HG03442 (cell line): ENCODE measurements around the gene CPEB1.

Experiments
- ATAC-seq: cut with Tn5 transposase; IDR thresholded peaks from one replicate; pipeline ENCODE4 v1.9.1; 2021; ENCODE audit warnings: mild to moderate bottlenecking, moderate library complexity; ENCODE audit not compliant: unreplicated experiment

CPEB1 gene

DNA sequence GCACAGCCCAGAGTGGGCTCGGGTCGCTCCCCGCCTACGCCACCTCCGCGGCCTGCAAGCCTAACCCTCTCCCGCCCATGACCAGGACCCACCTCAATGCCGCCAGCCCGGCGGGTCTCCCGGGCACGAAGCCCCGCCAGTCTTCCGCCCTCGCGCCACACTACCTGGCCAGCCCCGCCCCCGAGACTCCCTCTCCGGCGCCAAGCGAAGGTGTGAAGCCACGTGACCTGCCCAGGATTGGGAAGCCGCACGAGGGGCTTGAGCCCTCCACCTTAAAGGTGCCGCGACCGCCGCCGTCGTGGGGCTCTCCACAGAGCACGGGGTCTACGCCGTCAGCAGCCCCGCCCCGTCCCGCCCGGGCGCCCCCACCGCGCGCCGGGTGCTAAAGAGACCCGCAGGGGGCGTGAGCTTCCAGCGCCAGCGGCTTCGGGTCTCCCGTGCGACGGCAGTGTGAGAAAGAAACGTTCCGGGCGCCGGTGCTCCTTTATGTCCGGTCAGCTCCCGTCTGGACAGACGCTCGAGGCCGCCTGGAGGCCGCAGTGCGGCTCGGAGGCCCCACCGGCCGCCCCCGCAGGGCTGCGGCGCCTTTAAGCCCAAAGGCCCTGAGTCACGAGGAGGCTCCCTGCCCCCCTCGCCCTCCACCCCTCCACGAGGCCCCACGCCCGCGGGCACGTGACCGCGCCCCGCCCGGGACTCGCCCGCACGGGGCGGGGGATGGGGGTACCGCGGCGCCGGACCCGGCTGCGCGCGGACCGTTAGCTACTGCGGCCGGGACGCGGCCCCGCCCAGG, at the start of gene CPEB1:
Gene CPEB1, minus strand, starts transcription at position 319 of the 790 bp plus-strand sequence. CDS start 18,904 bp downstream, outside the sequence.
- ATAC-seq = no peak

DNA sequence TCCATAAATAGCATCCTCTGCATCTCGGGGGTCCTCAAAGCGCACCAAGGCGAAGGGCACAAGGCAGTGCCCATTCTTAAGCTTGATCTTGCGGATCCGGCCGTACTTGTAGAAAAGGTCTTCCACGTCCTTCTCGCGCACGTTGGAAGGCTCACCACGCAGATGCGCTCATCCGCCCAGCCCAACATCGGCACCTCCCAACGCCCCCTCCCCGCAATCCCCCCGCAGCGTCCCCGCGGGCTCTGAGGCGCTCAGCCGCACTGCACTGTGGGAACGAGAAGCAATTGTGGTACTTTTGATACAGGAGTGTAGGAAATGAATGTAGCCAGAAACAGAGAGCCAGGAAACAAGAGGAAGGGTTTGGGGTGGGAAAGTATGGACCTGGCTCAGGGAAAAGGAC, 45.0 kb upstream of the CPEB1 start:
- ATAC-seq = no peak

DNA sequence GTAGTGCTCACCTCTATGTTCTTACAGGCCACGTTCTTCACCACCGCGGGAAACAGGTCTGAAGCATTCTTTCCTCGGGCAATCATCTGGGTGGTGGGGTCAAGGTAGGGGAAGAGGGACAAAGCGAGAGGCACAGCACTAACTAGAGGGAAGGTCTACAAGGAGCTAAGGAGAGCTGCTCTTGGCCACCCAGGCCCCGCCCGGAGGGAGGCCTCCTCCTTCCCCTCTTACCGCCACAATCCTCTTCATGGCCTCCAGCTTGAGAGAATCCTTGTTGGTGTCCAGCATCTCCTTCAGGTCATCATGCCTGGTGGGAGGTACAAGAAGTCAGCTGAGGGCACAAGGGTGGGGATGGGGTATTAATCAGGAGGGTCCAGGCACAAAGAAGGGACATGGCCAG, 42.0 kb upstream of the CPEB1 start:
- no peak for ATAC-seq

DNA sequence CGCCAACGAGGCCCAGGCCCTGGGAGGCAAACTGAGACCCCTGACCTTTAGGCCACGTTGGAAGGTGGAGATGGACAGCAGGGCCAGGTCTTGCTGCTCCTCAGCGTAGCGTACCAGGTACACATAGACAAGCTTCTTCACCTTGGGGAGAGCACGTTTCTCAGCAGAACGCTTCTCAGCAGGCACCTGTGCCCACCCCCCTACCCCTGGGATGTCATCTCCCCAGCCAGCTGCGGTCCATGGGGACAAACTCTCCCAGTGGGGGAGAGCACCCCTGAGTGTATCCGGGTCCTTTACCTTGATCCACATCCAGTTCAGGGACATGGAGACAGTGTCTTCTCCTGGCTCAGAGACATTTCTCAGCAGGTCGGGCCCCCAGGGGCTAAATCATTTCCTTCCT, 41.5 kb upstream of the CPEB1 start:
- ATAC-seq = no peak

DNA sequence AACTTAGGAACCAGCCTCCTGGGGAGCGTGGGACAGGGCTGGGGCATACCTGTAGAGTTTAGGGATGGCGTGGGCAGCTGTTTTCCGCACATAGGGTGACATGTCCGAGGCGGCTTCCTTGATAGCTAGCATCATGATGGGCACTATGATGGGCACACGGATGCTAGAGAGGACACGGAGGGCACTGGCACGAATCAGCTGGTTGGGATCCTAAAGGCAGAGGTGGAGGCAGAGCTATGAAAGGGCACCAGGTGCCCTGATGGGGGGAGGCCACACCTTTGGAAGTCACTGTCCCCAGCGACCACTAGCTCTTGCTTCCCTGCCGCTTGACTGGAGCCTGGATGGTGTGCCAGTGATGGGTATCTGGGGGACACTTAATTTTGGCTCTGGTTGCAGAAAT, 34.2 kb upstream of the CPEB1 start:
- no peak for ATAC-seq

DNA sequence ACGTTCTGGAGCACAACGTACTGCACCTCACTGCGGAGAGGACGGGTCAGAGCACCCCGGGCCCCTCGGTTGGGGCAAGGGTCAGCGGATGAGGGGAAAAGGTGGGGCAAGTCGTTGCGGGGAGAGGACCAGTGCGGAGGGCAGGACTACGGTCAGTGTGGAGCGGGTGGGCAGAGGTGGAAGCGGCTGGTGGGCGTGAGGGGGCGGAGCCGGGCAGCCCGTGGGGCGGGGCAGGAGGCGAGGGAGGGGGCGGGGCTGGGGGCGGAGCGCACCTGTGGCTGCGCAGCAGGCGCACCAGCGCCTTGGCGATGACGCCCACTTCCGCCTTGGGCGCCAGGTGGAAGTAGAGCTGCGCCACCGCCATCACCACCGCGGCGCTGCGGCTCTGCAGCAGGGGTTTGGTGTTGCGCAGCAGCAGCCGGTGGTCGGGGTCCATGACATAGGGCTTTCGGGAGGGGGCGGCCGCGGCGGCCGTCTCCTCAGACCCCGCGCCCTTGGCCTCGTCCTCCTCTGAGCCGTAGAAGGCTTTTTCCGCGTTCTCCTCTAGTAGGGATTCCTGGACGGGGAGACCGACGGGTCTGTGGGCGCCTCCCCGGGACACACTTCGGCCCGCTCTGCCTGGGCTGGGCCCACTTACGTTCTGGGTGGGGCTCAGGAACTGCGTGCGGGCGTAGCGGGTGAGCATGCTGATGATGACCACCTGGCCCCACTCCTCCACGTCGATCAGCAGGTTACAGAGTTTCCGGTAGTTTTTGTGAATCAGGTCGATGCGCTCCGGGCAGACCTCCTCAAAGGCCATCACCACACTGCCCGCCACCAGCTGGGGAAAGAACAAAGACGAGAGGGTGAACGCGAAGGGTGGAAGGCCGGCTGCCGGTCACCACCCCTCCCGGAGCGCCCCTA, 33.3 kb upstream of the CPEB1 start:
- ATAC-seq = peak; percentile 71

DNA sequence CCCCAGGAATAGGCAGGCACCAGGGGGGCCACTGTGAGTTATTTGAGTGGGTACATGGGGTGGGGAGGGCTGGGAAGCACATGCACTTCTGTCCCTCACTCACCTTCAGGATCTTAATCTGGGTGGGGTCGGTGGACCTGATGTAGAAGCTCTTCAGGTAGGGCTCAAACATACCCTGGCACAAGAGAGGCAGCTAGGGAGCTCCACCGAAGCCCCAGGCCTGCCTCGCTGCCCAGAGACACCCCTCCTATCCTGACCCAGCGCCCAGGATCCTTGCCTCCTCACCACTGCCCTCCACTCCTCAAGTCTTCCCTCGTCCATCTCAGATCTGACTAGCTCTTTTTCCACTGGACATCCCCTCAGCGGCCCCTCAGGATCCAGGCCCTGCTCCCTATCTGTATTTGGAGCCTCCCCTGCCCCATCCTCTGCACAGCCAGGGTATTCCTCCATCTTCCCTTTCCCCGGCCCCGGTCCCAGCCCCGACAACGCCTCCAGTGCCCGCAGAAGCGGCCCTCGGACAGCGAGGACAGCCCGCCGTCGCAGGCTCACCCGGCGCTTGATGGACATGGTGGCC, 32.5 kb upstream of the CPEB1 start:
- no peak for ATAC-seq

DNA sequence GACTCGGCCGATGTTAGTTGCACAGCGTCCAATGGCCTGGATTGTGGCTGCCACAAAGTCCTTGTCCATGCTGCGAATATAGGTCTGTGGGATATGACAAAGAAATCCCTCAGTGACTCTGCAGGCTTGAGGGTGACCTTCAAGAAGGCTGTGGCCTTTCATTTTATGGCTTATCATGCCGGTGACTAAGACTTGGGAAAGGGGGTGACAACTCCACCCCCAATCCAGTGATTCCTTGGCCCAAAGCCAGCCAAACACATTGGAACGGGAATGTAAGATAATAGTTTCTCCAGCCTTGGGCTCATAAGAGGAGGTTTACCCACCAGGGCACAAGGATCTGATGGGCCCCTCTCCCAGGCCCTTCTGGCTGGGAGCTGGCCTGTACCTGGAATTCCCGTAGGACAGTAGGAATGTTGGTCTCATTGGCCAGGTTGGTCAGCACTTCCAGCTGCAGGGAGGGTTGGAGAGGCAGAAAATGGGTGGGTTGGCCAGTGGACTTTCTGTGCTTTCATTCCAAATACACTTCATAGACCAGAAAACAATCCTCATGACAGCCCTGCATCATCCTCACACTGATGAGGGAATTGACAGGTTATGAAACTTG, 30.7 kb upstream of the CPEB1 start:
- ATAC-seq = no peak

DNA sequence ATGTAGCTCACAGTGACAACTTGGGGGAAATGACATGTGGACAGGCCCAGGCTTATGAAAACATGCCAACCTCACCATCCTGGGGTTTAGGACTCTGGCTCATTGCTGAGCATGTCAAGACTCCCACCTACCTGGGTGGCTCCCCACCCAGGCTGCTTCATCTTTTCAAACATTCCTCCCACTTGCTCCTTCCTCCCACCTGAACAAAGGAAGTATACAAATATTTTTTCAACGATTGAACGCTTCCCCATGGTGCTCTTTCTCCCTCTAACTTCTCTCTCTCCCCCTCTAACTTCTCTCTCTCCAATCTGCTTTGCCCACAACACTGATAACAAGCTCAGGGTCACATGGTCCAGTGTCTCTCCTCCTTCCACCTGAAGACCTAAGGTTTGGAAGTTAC, 27.7 kb upstream of the CPEB1 start:
- no peak for ATAC-seq

DNA sequence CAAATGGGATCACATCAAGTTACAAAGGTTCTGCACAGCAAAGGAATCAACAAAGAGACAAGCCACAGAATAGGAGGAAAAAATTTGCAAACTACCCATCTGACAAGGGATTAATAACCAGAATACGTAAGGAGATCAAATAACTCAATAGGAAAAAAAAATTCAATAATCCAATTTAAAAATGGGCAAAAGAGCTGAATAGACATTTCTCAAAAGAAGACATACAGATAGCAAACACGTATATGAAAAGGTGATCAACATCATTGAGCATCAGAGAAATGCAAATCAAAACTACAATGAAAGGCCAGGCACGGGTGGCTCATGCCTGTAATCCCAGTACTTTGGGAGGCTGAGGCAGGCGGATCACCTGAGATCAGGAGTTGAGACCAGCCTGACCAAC, 23.5 kb upstream of the CPEB1 start:
- ATAC-seq = no peak

DNA sequence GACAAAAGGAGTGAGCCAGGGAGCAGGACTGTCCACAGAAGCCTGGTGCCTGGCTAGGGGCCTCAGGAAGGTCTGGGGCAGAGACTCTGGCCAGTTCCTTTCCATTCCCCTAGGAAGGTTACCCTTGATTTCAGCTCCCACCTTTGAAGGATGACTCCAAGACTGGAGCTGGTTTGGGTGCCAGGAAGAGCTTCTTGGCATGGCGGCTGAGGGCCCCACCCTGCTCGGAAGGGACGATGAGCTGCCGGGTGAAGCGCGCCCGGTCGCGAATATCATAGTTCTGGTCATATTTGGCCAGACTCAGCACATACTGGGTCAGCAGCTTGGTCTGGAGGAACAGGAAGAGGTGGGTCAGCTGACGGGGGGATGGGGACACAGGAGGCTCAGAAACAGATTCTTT, 19.4 kb upstream of the CPEB1 start:
- ATAC-seq = no peak

DNA sequence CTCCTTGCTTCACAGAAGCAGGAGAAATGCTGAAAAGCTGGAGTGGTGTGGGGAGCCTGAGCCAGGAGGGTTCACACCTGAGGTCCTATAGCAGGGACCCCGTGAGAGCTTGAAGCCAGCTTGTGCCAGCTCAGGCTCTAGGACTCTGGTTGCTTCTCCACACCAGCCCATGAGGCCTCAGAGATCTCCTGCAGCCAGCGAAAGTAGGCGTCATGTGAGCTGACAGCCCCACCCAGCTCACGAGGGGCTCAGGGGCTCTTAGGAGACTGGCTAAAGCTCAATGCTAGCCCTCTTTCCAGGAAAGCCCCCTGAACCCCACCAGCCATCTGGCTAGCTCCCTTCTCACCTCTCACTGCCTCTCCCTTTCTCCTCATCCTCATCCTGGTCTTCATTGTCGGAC, 16.9 kb upstream of the CPEB1 start:
- ATAC-seq = no peak

DNA sequence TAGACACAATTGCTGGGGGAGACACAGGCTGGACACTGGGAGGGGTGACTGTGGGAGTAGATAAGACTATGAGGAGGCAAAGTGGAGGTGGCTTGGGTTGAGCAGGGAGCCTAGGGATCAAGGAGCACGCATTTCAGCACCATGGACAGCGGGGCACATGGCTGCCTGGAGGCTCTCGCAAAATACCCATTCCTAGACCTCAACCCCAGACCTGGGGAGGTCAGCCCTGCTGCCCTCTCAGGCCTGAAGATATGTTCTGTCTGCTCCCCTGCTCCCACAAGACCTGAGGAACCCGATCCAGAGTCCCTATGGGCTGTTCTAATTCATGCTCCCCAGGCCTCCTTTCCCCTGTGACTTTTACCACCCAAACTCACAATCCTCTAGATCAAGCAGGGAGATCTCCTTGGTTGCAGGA, 16.0 kb upstream of the CPEB1 start:
- ATAC-seq = no peak

DNA sequence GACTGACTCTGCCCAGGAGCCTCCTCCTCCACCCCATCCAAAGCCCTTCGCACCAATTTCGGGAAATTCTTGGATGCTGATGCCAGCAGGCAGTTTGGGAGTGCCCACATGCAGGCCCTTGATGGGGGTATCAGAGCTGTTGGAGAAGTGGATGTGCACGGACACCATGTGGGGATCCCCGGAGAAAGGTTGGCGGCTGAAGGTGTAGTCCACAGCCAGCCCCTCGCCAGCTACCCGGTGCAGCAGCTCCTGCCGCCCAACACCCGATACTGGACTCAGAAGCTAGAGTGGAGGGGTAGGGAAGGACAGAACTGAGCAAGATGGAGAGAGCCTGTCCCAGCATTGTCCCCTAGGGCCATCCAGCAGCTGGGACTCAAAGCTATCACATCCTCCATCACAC, 15.5 kb upstream of the CPEB1 start:
- no peak for ATAC-seq

DNA sequence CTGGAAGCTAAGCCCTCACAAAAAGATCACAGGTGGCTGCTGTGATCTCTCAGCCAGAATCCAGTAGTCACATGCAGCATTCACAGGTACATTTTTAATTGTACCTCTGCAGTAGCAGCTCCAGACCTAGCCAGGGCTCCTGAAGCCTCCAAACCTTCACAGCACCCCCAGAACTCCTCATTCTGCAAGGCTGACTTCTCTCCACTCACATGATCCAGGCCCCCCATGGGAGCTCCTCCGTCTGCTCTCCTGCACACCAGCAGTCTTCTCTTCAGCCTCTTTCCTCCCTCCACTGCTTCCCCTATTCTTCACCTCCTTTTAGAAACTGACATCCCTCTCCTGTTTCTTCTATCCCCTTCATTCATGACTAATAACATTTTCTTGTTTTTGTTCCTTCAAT, 13.2 kb upstream of the CPEB1 start:
- no peak for ATAC-seq

DNA sequence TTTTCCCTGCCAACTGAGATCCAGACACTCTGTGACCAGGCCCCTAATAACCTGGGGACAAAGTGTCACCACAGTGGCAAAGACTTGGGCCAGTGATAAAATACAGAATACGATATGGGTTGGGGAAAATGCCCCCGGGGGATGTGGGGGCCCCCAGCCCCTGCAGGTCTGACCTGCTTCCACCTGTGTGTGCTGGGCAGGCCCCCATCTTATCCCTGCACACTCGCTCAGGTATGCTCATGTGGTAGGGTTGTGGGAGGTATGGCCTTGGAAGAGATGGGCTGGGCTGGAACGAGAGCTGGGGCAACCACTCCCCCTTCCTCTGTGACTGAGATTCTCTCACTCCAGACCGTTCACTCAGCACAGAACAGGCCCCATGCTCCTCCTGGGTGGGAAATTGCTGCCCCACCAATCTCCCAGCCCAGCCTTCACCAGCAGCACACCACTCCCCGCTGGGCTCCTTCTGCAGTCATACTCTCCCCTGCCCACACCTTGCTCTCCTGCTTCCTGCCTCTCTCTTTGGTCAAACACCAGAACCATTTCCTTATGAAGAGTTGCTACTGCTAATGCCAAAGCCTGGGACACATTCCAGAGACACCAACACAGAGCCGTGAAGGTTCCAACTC, 9.6 kb upstream of the CPEB1 start:
- ATAC-seq = no peak

DNA sequence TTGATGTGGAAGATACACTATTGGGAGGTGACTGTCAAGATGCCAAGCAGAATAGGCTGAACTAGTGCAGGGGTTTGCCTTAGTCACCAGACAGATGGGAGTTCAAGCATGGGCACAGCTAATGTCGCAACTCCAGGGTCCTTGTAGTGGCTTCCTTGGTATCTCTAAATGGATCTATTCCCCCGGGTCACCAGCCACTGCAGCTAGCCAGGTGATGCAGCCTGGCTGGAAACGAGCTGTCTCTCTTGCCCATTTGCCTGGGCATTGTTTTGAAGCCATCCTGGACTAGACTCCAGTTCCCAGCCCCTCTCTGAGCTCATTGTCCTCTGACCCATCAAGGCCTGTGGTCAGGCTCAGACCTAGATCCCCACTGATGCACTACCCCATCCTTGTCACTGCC, 8.4 kb upstream of the CPEB1 start:
- no peak for ATAC-seq

DNA sequence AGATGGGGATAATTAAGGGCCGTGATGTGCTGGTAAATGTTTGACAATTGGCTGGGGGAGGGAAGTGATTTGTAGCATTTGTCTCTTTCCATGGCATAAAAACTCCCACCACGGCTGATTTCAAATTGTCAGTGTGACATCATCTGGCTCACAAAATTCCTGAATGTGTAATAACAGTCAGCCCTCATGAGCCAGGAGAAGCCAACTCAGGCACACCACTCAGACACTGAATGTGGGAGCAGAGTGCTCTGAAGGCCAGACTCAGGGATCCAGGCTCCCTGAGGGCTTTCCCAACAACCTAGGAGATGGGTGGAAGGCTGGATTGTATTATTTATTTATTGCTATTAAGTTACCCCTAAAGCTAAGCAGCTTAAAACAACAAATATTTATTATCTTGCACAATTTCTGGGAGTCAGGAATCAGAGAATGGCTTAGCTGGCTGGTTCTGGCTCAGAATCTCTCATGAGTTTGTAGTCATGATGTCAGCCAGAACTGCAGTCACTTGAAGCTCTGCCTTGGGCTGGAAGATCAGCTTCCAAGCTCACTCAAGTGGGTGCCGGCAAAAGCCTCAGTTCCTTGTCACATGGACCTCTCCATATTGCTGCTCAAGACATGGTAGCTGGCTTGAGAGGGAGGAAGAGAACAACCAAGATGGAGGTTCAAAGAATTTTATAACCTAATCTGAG, 6.5 kb upstream of the CPEB1 start:
- ATAC-seq = no peak

DNA sequence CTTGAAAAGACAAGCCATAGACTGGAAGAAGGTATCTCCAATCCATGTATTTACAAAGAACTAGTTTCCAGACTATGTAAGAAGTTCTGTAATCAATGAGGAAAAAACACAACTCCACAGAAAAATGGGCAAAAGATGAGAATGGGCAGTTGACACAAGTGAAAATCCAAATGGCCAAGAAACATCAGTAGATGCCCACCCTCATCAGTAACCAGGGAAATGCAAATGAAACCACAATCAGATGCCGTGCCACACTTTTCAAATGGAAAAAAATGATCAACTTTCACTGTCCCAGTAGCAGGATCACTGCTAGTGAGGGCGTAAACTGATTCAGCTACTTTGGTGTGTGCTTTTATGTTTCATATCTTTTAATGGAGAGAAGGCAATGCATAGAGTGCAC, 4.5 kb upstream of the CPEB1 start:
- ATAC-seq = no peak

DNA sequence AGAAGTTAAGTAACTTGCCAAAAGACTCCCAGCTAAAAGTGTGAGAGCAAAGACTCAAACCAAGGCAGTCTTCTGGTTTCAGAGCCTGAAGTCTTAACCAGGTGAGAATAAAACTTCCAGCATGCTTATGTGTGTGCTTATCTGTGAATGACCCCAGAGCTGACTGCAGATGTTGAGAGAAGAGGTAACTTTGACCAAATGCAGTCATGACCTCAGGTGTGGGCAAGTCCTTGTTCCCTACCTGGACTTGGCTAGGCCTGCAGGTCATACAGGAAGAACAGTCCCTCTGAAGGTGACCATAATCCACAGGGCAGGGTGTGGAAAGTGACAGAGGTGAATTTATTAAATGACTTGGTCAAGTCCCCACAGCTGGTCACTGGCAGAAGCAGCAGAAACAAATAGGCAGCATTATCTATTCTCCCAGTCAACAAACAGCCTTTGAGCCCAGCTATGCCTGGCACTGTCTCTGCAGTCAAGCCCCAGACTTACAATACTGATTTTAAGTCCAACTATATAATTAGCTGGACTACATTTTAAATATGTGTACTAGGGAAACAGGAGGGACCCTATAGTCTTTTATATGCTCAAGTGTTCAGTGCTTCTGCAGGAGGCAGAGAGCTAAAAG, 3.0 kb upstream of the CPEB1 start:
- ATAC-seq = no peak
